ENCODE data around the gene SOS2.

SOS2 gene

GRCh38 chr14:50231475-50232275, at the start of gene SOS2:
Gene SOS2, minus strand, starts transcription at chr14:50231578. Its CDS starts 295 bp downstream, at chr14:50231283.
- H3K4me1 ChIP-seq (ENCODE audit: control insufficient read depth, low read depth, low read length) = peaks cover 16% of the 10 kb centered on the region
- no peaks in the 10 kb centered on the region for H3K9me3 ChIP-seq (ENCODE audit: control insufficient read depth, low read depth, low read length)
- no peak within 1 kb of the TSS for H3K27ac ChIP-seq (ENCODE audit: low read length)
- H3K4me3 ChIP-seq (ENCODE audit: low read length) = peak within 1 kb of the TSS; percentile 95
- no peaks in the 10 kb centered on the region for H3K36me3 ChIP-seq (ENCODE audit: control insufficient read depth, low read depth, low read length)
- H3K27me3 ChIP-seq (ENCODE audit: control insufficient read depth, insufficient read depth, low read length) = peaks cover 14% of the 10 kb centered on the region
- peak within 1 kb of the TSS; percentile 77 for H3K9ac ChIP-seq (ENCODE audit: low read length)

GRCh38 chr14:50272498-50272897, 41.1 kb upstream of the SOS2 start:
- Histone ChIP-seq H3K27ac (ENCODE audit: low read length) (no peak overlapping the region), H3K4me3 (ENCODE audit: low read length) (no peak overlapping the region), H3K9ac (ENCODE audit: low read length) (no peak overlapping the region), H3K27me3 (ENCODE audit: control insufficient read depth, insufficient read depth, low read length) (no peaks in the 10 kb centered on the region), H3K36me3 (ENCODE audit: control insufficient read depth, low read depth, low read length) (peaks cover 7% of the 10 kb centered on the region), H3K9me3 (ENCODE audit: control insufficient read depth, low read depth, low read length) (no peaks in the 10 kb centered on the region), H3K4me1 (ENCODE audit: control insufficient read depth, low read depth, low read length) (no peaks in the 10 kb centered on the region)

GRCh38 chr14:50270932-50271331, 39.6 kb upstream of the SOS2 start:
- Histone ChIP-seq H3K4me3 (ENCODE audit: low read length) (no peak overlapping the region), H3K9me3 (ENCODE audit: control insufficient read depth, low read depth, low read length) (no peaks in the 10 kb centered on the region), H3K36me3 (ENCODE audit: control insufficient read depth, low read depth, low read length) (peaks cover 4% of the 10 kb centered on the region), H3K4me1 (ENCODE audit: control insufficient read depth, low read depth, low read length) (no peaks in the 10 kb centered on the region), H3K27ac (ENCODE audit: low read length) (no peak overlapping the region), H3K9ac (ENCODE audit: low read length) (no peak overlapping the region), H3K27me3 (ENCODE audit: control insufficient read depth, insufficient read depth, low read length) (no peaks in the 10 kb centered on the region)

- no peak overlapping the region for H3K4me3 ChIP-seq (ENCODE audit: low read length)
- no peaks in the 10 kb centered on the region for H3K9me3 ChIP-seq (ENCODE audit: control insufficient read depth, low read depth, low read length)
- H3K4me1 ChIP-seq (ENCODE audit: control insufficient read depth, low read depth, low read length) = no peaks in the 10 kb centered on the region
- no peak overlapping the region for H3K9ac ChIP-seq (ENCODE audit: low read length)
- no peak overlapping the region for H3K27ac ChIP-seq (ENCODE audit: low read length)
- H3K36me3 ChIP-seq (ENCODE audit: control insufficient read depth, low read depth, low read length) = peaks cover 18% of the 10 kb centered on the region
- no peaks in the 10 kb centered on the region for H3K27me3 ChIP-seq (ENCODE audit: control insufficient read depth, insufficient read depth, low read length)
These were observed 33.7 kb upstream of the SOS2 start for GRCh38 chr14:50265029-50265428.

- H3K36me3 ChIP-seq (ENCODE audit: control insufficient read depth, low read depth, low read length) = peaks cover 14% of the 10 kb centered on the region
- no peak overlapping the region for H3K4me3 ChIP-seq (ENCODE audit: low read length)
- H3K9me3 ChIP-seq (ENCODE audit: control insufficient read depth, low read depth, low read length) = no peaks in the 10 kb centered on the region
- H3K27ac ChIP-seq (ENCODE audit: low read length) = no peak overlapping the region
- no peaks in the 10 kb centered on the region for H3K27me3 ChIP-seq (ENCODE audit: control insufficient read depth, insufficient read depth, low read length)
- no peak overlapping the region for H3K9ac ChIP-seq (ENCODE audit: low read length)
- no peaks in the 10 kb centered on the region for H3K4me1 ChIP-seq (ENCODE audit: control insufficient read depth, low read depth, low read length)
These were observed 31.9 kb upstream of the SOS2 start for GRCh38 chr14:50263321-50263720.

GRCh38 chr14:50262865-50263264, 31.5 kb upstream of the SOS2 start:
- Histone ChIP-seq H3K4me1 (ENCODE audit: control insufficient read depth, low read depth, low read length) (no peaks in the 10 kb centered on the region), H3K9me3 (ENCODE audit: control insufficient read depth, low read depth, low read length) (no peaks in the 10 kb centered on the region), H3K9ac (ENCODE audit: low read length) (no peak overlapping the region), H3K36me3 (ENCODE audit: control insufficient read depth, low read depth, low read length) (peaks cover 14% of the 10 kb centered on the region), H3K27ac (ENCODE audit: low read length) (no peak overlapping the region), H3K4me3 (ENCODE audit: low read length) (no peak overlapping the region), H3K27me3 (ENCODE audit: control insufficient read depth, insufficient read depth, low read length) (no peaks in the 10 kb centered on the region)

- no peak overlapping the region for H3K4me3 ChIP-seq (ENCODE audit: low read length)
- no peaks in the 10 kb centered on the region for H3K27me3 ChIP-seq (ENCODE audit: control insufficient read depth, insufficient read depth, low read length)
- no peaks in the 10 kb centered on the region for H3K9me3 ChIP-seq (ENCODE audit: control insufficient read depth, low read depth, low read length)
- no peak overlapping the region for H3K9ac ChIP-seq (ENCODE audit: low read length)
- no peak overlapping the region for H3K27ac ChIP-seq (ENCODE audit: low read length)
- peaks cover 14% of the 10 kb centered on the region for H3K36me3 ChIP-seq (ENCODE audit: control insufficient read depth, low read depth, low read length)
- H3K4me1 ChIP-seq (ENCODE audit: control insufficient read depth, low read depth, low read length) = no peaks in the 10 kb centered on the region
These were observed 29.1 kb upstream of the SOS2 start for GRCh38 chr14:50260511-50260910.

- H3K36me3 ChIP-seq (ENCODE audit: control insufficient read depth, low read depth, low read length) = peaks cover 12% of the 10 kb centered on the region
- H3K4me3 ChIP-seq (ENCODE audit: low read length) = no peak overlapping the region
- no peak overlapping the region for H3K27ac ChIP-seq (ENCODE audit: low read length)
- H3K4me1 ChIP-seq (ENCODE audit: control insufficient read depth, low read depth, low read length) = no peaks in the 10 kb centered on the region
- no peak overlapping the region for H3K9ac ChIP-seq (ENCODE audit: low read length)
- no peaks in the 10 kb centered on the region for H3K9me3 ChIP-seq (ENCODE audit: control insufficient read depth, low read depth, low read length)
- no peaks in the 10 kb centered on the region for H3K27me3 ChIP-seq (ENCODE audit: control insufficient read depth, insufficient read depth, low read length)
These were observed 28.7 kb upstream of the SOS2 start for GRCh38 chr14:50260072-50260471.

GRCh38 chr14:50257732-50258131, 26.4 kb upstream of the SOS2 start:
- H3K9ac ChIP-seq (ENCODE audit: low read length) = no peak overlapping the region
- H3K27ac ChIP-seq (ENCODE audit: low read length) = no peak overlapping the region
- H3K27me3 ChIP-seq (ENCODE audit: control insufficient read depth, insufficient read depth, low read length) = no peaks in the 10 kb centered on the region
- no peak overlapping the region for H3K4me3 ChIP-seq (ENCODE audit: low read length)
- H3K4me1 ChIP-seq (ENCODE audit: control insufficient read depth, low read depth, low read length) = no peaks in the 10 kb centered on the region
- H3K36me3 ChIP-seq (ENCODE audit: control insufficient read depth, low read depth, low read length) = peaks cover 2% of the 10 kb centered on the region
- H3K9me3 ChIP-seq (ENCODE audit: control insufficient read depth, low read depth, low read length) = no peaks in the 10 kb centered on the region

- Histone ChIP-seq H3K9ac (ENCODE audit: low read length) (no peak overlapping the region), H3K4me1 (ENCODE audit: control insufficient read depth, low read depth, low read length) (no peaks in the 10 kb centered on the region), H3K4me3 (ENCODE audit: low read length) (no peak overlapping the region)
These were observed 22.9 kb upstream of the SOS2 start for GRCh38 chr14:50254248-50254647.

GRCh38 chr14:50249136-50249775, 17.9 kb upstream of the SOS2 start:
- no peak overlapping the region for H3K9ac ChIP-seq (ENCODE audit: low read length)
- no peak overlapping the region for H3K27ac ChIP-seq (ENCODE audit: low read length)
- no peaks in the 10 kb centered on the region for H3K4me1 ChIP-seq (ENCODE audit: control insufficient read depth, low read depth, low read length)
- H3K36me3 ChIP-seq (ENCODE audit: control insufficient read depth, low read depth, low read length) = peaks cover 12% of the 10 kb centered on the region
- H3K27me3 ChIP-seq (ENCODE audit: control insufficient read depth, insufficient read depth, low read length) = no peaks in the 10 kb centered on the region
- no peaks in the 10 kb centered on the region for H3K9me3 ChIP-seq (ENCODE audit: control insufficient read depth, low read depth, low read length)
- no peak overlapping the region for H3K4me3 ChIP-seq (ENCODE audit: low read length)

More at GRCh38 chr14:50254248-50254647, 22.9 kb upstream of the SOS2 start:
- Histone ChIP-seq H3K36me3 (ENCODE audit: control insufficient read depth, low read depth, low read length) (no peaks in the 10 kb centered on the region), H3K9me3 (ENCODE audit: control insufficient read depth, low read depth, low read length) (no peaks in the 10 kb centered on the region), H3K27ac (ENCODE audit: low read length) (no peak overlapping the region), H3K27me3 (ENCODE audit: control insufficient read depth, insufficient read depth, low read length) (no peaks in the 10 kb centered on the region)

GRCh38 chr14:50247245-50247644, 15.9 kb upstream of the SOS2 start:
- no peaks in the 10 kb centered on the region for H3K9me3 ChIP-seq (ENCODE audit: control insufficient read depth, low read depth, low read length)
- no peak overlapping the region for H3K27ac ChIP-seq (ENCODE audit: low read length)
- H3K4me1 ChIP-seq (ENCODE audit: control insufficient read depth, low read depth, low read length) = no peaks in the 10 kb centered on the region
- no peaks in the 10 kb centered on the region for H3K27me3 ChIP-seq (ENCODE audit: control insufficient read depth, insufficient read depth, low read length)
- H3K4me3 ChIP-seq (ENCODE audit: low read length) = no peak overlapping the region
- H3K9ac ChIP-seq (ENCODE audit: low read length) = no peak overlapping the region
- peaks cover 13% of the 10 kb centered on the region for H3K36me3 ChIP-seq (ENCODE audit: control insufficient read depth, low read depth, low read length)

Data from iPS-18a (cell line).